ENCODE measurements around the gene MRPL43. TPM values are rescaled to one million over a fixed set of nuclear protein-coding genes. Genes with fewer than 3 reads are reported as not detected.

The MRPL43 gene
- total and polyA plus RNA-seq, 2 experiments from 2014 or later, result 83.5 to 145 TPM

DNA sequence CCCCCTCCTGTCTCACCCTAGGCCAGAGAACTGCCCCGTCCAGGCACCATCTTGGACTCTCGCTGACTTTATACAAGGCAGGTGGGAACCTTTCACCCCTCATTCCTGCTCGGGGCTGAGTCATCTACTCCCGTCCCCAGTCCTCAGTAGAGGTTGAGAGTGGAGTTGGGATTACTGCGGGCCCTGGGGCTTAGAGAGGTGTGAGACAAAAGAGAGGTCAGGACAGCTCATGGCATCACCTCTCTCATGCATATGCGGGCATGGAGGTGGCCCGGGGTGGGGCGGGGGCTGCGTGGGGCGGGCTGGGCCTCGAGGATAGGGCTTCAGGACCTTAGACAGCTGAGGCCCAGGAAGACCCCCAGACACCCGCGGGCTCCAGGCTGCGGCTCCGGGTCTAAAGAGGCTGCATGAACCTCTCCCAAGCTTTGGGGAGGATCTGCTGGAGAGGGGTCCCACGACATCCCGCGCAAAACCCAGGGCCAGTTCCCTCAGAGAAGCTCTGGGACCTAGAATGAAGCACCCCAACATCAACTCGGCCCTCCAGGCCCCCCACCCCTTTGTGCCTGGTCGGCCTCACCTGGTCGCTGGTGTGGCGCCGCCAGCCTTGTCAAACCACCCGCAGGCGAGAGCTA lies 43.3 kb upstream of the MRPL43 start:
- TF ChIP-seq EZH2phosphoT487 (IDR thresholded peaks at IDR 0.05; ENCODE audit: insufficient read depth, low read depth) (no peak), EZH2 (IDR thresholded peaks at IDR 0.05; ENCODE audit: insufficient read depth, poor library complexity, severe bottlenecking) (no peak)
- no peak for DNase-seq
- 19 to 22% methylated on average over 17 to 25 of the region's 25 CpGs for WGBS, 2 experiments (ENCODE audit: low coverage in 1 of 2, low lambda C conversion rate in 2 of 2, missing lambda C conversion rate in 2 of 2)
- H3K4me1 ChIP-seq (ENCODE audit: insufficient read depth), result peaks cover 12% of the 10 kb centered on the region
- no peaks in the 10 kb centered on the region for H3K27me3 ChIP-seq (replicated peaks; ENCODE audit: insufficient read depth)
- no peaks in the 10 kb centered on the region for H3K9me2 ChIP-seq (ENCODE audit: insufficient read depth)
- no peak overlapping the region for H3K27ac ChIP-seq
- H3K4me2 ChIP-seq (ENCODE audit: unreplicated experiment), result peak overlapping the region; percentile 96
- peak overlapping the region; percentile 84 for H2AFZ ChIP-seq
- peaks cover 11% of the 10 kb centered on the region for H3K36me3 ChIP-seq (ENCODE audit: low read depth)
- no peaks in the 10 kb centered on the region for H3K9me3 ChIP-seq (ENCODE audit: low read depth)
- H3F3A ChIP-seq (ENCODE audit: insufficient read depth), result peaks cover 10% of the 10 kb centered on the region; the same call in 1 of the 2 replicates
- peak overlapping the region; percentile 97; the same call in 1 of the 2 replicates for H3K9ac ChIP-seq
- in situ Hi-C loops (cut with MboI), result no loop called here
- H3K79me2 ChIP-seq (ENCODE audit: insufficient read depth), result peaks cover 27% of the 10 kb centered on the region
- H4K20me1 ChIP-seq (ENCODE audit: insufficient read depth), result no peaks in the 10 kb centered on the region
- peak overlapping the region; percentile 82 for H3K4me3 ChIP-seq

DNA sequence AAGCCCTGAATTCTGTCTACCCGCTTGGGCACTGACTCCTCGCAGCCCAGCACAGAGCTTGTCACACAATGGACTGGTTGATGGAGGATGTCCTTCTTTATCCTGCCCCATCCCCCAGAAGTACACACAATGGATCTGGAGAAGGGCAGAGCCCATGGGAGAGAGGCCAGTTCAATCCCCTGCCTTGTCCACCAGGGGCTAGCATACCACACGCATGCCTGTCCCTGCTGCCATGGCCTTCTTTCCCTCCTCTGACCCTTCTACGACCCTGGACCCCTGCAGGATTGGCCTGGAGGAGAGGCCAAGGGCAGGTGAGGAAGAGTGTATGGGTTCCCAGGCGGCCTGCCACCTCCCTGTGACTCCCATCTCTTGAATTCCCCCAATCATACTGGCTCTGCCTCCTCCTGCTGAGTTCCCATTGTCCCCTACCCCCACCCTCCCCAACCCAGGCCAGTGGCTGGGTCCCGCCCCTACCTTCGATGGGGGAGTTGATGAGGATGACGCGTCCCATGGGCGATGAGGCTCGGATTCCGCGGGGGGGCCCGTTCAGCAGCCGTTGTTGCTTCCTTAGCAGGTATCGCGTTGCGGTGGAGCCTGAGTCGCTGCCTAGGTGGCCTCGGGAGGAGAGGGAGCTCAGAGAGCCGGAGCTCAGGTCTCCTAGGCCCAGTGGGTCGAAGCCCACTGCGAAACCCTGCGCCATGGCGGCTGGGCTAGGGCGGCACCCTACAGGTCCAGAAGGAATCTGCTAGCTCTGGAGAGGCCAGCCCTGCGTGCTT lies 42.4 kb upstream of the MRPL43 start:
- Histone ChIP-seq H3K27me3 (replicated peaks; ENCODE audit: insufficient read depth) (no peaks in the 10 kb centered on the region), H3K9ac (no peak overlapping the region), H3F3A (ENCODE audit: insufficient read depth) (peaks cover 10% of the 10 kb centered on the region; the same call in 1 of the 2 replicates), H3K27ac (no peak overlapping the region), H3K4me3 (no peak overlapping the region), H3K4me2 (ENCODE audit: unreplicated experiment) (no peak overlapping the region), H3K9me2 (ENCODE audit: insufficient read depth) (no peaks in the 10 kb centered on the region), H3K9me3 (ENCODE audit: low read depth) (no peaks in the 10 kb centered on the region), H3K36me3 (ENCODE audit: low read depth) (peaks cover 2% of the 10 kb centered on the region; the same call in 1 of the 2 replicates), H3K4me1 (ENCODE audit: insufficient read depth) (peaks cover 12% of the 10 kb centered on the region), H4K20me1 (ENCODE audit: insufficient read depth) (no peaks in the 10 kb centered on the region), H3K79me2 (ENCODE audit: insufficient read depth) (peaks cover 18% of the 10 kb centered on the region), H2AFZ (no peak overlapping the region)
- TF ChIP-seq EZH2 (IDR thresholded peaks at IDR 0.05; ENCODE audit: insufficient read depth, poor library complexity, severe bottlenecking) (no peak), EZH2phosphoT487 (IDR thresholded peaks at IDR 0.05; ENCODE audit: insufficient read depth, low read depth) (no peak)
- peak; percentile 36 for DNase-seq
- in situ Hi-C loops (cut with MboI), result no loop called here
- WGBS, 2 experiments (ENCODE audit: low coverage in 1 of 2, low lambda C conversion rate in 2 of 2, missing lambda C conversion rate in 2 of 2), result 72 to 78% methylated on average over 22 to 27 of the region's 27 CpGs

DNA sequence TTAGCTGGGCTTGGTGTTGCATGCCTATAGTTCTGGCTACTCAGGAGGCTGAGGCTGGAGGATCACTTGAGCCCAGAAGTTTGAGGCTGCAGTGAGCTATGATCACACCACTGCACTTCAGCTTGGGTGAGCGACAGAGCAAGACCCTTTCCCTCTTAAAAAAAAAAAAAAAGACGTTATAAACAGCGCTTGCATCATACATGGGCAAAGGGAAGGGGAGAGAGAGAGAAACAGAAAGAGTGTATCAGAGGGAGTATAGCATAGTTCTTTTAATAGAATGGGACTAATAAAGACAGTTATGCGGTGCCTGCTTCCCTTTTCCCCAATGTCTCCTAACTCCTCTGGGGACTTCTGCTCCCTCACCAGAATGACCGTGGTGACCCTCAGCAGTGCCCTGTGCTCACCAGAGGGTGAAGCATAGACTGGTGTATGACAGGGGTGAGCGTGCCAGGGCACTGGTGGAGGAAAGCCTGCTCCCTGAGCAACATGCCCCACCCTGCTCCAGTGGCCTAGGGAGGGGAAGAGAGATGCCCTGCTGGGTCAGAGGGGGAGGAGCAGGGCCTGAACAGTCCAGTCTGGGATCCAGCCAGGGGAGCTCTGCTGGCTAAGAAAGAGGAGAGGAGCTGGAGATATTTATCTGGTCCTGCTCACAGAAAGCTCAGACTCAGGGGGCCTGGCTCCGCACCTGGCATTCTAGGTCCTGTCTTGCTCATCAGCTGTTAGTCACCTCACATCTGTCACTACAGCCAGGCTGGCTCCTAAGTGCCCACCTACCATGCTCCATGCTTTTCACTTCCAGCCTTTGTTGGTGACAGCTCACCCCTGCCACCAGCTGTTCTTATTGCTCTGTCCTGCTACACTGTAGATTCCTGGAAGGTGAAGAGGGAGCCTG lies 41.4 kb upstream of the MRPL43 start:
- WGBS, 2 experiments (ENCODE audit: low coverage in 1 of 2, low lambda C conversion rate in 2 of 2, missing lambda C conversion rate in 2 of 2), result 67 to 75% methylated on average over 7 of the region's 7 CpGs
- Histone ChIP-seq H3K36me3 (ENCODE audit: low read depth) (no peaks in the 10 kb centered on the region), H2AFZ (no peak overlapping the region), H3K79me2 (ENCODE audit: insufficient read depth) (peaks cover 8% of the 10 kb centered on the region), H4K20me1 (ENCODE audit: insufficient read depth) (no peaks in the 10 kb centered on the region), H3K9me2 (ENCODE audit: insufficient read depth) (no peaks in the 10 kb centered on the region), H3K4me3 (no peak overlapping the region), H3K4me2 (ENCODE audit: unreplicated experiment) (no peak overlapping the region), H3K4me1 (ENCODE audit: insufficient read depth) (peaks cover 7% of the 10 kb centered on the region), H3F3A (ENCODE audit: insufficient read depth) (peaks cover 9% of the 10 kb centered on the region; the same call in 1 of the 2 replicates), H3K27ac (no peak overlapping the region), H3K27me3 (replicated peaks; ENCODE audit: insufficient read depth) (no peaks in the 10 kb centered on the region), H3K9me3 (ENCODE audit: low read depth) (no peaks in the 10 kb centered on the region), H3K9ac (no peak overlapping the region)
- DNase-seq, result peak; percentile 20
- in situ Hi-C loops (cut with MboI), result no loop called here
- TF ChIP-seq EZH2 (IDR thresholded peaks at IDR 0.05; ENCODE audit: insufficient read depth, poor library complexity, severe bottlenecking) (no peak), EZH2phosphoT487 (IDR thresholded peaks at IDR 0.05; ENCODE audit: insufficient read depth, low read depth) (no peak)

DNA sequence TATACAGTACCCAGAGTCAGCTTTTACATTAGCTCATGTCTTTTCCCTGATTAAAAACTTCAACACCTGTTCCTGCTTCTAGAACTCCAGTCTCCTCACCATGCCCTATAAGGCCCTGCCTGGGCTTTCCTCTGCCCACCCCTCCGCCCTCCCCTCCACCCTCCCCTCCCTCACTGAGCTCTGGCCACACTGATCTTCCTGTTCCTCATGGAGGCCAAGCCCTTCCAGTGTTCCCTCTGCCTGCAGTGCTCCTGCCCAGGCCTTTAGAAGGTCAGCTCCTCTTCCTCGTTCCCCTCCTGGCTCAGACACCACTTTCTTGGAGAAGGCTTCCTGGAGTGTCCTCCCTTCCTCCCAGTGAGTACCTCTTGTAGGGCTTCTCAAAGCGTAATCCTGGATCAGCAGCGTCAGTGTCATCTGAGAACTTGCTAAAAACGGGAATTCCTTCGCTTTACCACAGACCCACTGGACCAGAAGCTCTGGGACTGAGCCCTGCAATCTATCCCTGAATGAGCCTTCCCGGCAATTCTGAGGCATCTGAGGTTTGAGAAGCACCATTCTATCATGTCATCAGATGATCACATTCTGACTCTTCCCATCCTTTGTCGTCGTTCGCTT lies 39.9 kb upstream of the MRPL43 start:
- no peak overlapping the region for H3K4me2 ChIP-seq (ENCODE audit: unreplicated experiment)
- no peak overlapping the region for H2AFZ ChIP-seq
- H4K20me1 ChIP-seq (ENCODE audit: insufficient read depth), result no peaks in the 10 kb centered on the region
- in situ Hi-C loops (cut with MboI), result no loop called here
- H3K79me2 ChIP-seq (ENCODE audit: insufficient read depth), result no peaks in the 10 kb centered on the region
- 77 to 80% methylated on average over 10 of the region's 10 CpGs for WGBS, 2 experiments (ENCODE audit: low coverage in 1 of 2, low lambda C conversion rate in 2 of 2, missing lambda C conversion rate in 2 of 2)
- H3K4me3 ChIP-seq, result no peak overlapping the region
- H3K36me3 ChIP-seq (ENCODE audit: low read depth), result no peaks in the 10 kb centered on the region
- H3F3A ChIP-seq (ENCODE audit: insufficient read depth), result no peaks in the 10 kb centered on the region
- no peak overlapping the region for H3K27ac ChIP-seq
- TF ChIP-seq EZH2phosphoT487 (IDR thresholded peaks at IDR 0.05; ENCODE audit: insufficient read depth, low read depth) (no peak), EZH2 (IDR thresholded peaks at IDR 0.05; ENCODE audit: insufficient read depth, poor library complexity, severe bottlenecking) (no peak)
- H3K9me2 ChIP-seq (ENCODE audit: insufficient read depth), result no peaks in the 10 kb centered on the region
- H3K9ac ChIP-seq, result no peak overlapping the region
- no peaks in the 10 kb centered on the region for H3K4me1 ChIP-seq (ENCODE audit: insufficient read depth)
- DNase-seq, result no peak
- H3K9me3 ChIP-seq (ENCODE audit: low read depth), result no peaks in the 10 kb centered on the region
- H3K27me3 ChIP-seq (replicated peaks; ENCODE audit: insufficient read depth), result no peaks in the 10 kb centered on the region
